AG10803 (cell line): ENCODE data around the gene GPR17.
A peak's percentile ranks its signal among the peaks of the same experiment; 100 is the strongest.

Experiments
- DNase-seq: peaks from one replicate; pipeline ENCODE4 v3.0.0; 2010; ENCODE audit warnings: low read depth
- H3K4me3 ChIP-seq: 2 replicates; pipeline ENCODE4 v1.5.1; 2011; ENCODE audit warnings: mild to moderate bottlenecking, low read length, control low read depth
- CTCF ChIP-seq: conservative IDR thresholded peaks from 2 replicates; pipeline ENCODE4 v1.5.1; 2011; ENCODE audit warnings: mild to moderate bottlenecking, low read length, control low read depth, inconsistent platforms

GPR17 gene

GRCh38 chr2:127701193-127701650 lies 55.3 kb downstream of the GPR17 start, which contains the start of gene SFT2D3:
Gene SFT2D3 (plus strand): TSS chr2:127701497. CDS start chr2:127701529, 32 bp downstream.
- no peak; the same call in 1 of the 2 replicates for TF ChIP-seq CTCF
- peak; percentile 90 for DNase-seq
- H3K4me3 ChIP-seq = peak within 1 kb of the TSS; percentile 86

- H3K4me3 ChIP-seq = peak overlapping the region; percentile 86
- DNase-seq = peak; percentile 72
- TF ChIP-seq CTCF = peak; percentile 13; the same call in 1 of the 2 replicates
Observed at GRCh38 chr2:127701651-127702394, 55.9 kb downstream of the GPR17 start.
